Kidney (tissue), 14 donors: ENCODE results near the gene LRRK1. TPM values are rescaled to one million over a fixed set of nuclear protein-coding genes. Genes with fewer than 3 reads are reported as not detected.
A peak's percentile ranks its signal among the peaks of the same experiment; 100 is the strongest.

Source experiments
- DNase-seq, 5 donors: peaks; one replicate each; pipeline ENCODE4 v3.0.0-alpha.2; 2013 to 2020
- FAIRE-seq: peaks from 2 replicates; lab custom pipeline; 2012; peaks lifted over from hg19 to GRCh38; lab: Jason Lieb, UNC
- H3K27ac ChIP-seq, 2 donors: one replicate each; pipeline ENCODE4 v1.7.0; 2013; ENCODE audit warnings: low read depth in 2 of 2, low read length in 2 of 2, inconsistent platforms in 1 of 2
- H3K27me3 ChIP-seq: one replicate; pipeline ENCODE4 v1.7.1; 2013; ENCODE audit warnings: low read length, inconsistent platforms; ENCODE audit not compliant: control insufficient read depth, insufficient read depth
- H3K36me3 ChIP-seq, 3 donors: one replicate each; pipeline versions ENCODE4 v1.7.0 to v1.7.1; 2013; ENCODE audit warnings: low read length in 3 of 3, control low read depth in 1 of 3, inconsistent platforms in 1 of 3; ENCODE audit not compliant: insufficient read depth in 3 of 3, control insufficient read depth in 2 of 3
- H3K4me1 ChIP-seq, 3 donors: one replicate each; pipeline versions ENCODE4 v1.7.0 to v1.7.1; 2013; ENCODE audit warnings: low read length in 3 of 3, inconsistent platforms in 1 of 3, low read depth in 1 of 3; ENCODE audit not compliant: control insufficient read depth in 2 of 3, insufficient read depth in 2 of 3
- H3K4me3 ChIP-seq, 3 donors: one replicate each; pipeline versions ENCODE4 v1.7.0 to v1.8.1; 2013; ENCODE audit warnings: low read length in 3 of 3, control low read depth in 1 of 3, inconsistent platforms in 1 of 3
- H3K9ac ChIP-seq, 3 donors: one replicate each; pipeline versions ENCODE4 v1.7.0 to v1.7.1; 2013; ENCODE audit warnings: low read length in 3 of 3, control low read depth in 1 of 3, inconsistent platforms in 1 of 3
- H3K9me3 ChIP-seq, 3 donors: one replicate each; pipeline versions ENCODE4 v1.7.0 to v1.7.1; 2013; ENCODE audit warnings: low read length in 3 of 3, control low read depth in 1 of 3, inconsistent platforms in 1 of 3; ENCODE audit not compliant: control insufficient read depth in 2 of 3, insufficient read depth in 1 of 3
- CTCF ChIP-seq: IDR thresholded peaks from 3 replicates; pipeline ENCODE4 v1.5.1; 2012; ENCODE audit warnings: mild to moderate bottlenecking, moderate library complexity, borderline replicate concordance; ENCODE audit not compliant: insufficient read depth; ENCODE audit errors: extremely low read depth
- intact Hi-C: fragments of 100-400 bp; cut with DNase I; formaldehyde crosslinking; loops from one replicate; pipeline ENCODE4 v1.11.1; 2022
- polyA plus RNA-seq: library from polyadenylated mRNA; stranded (reverse); fragments of 350-450 nt; fragmentation: Illumina TruSeq; extraction: RNeasy Lipid Tissue Mini Kit (QIAGEN cat#74804); gene quantifications from one replicate; pipeline ENCODE4 v1.2.3, GENCODE V29; 2014; ENCODE audit warnings: low read depth, low replicate concordance; ENCODE audit not compliant: insufficient read depth
- total RNA-seq: library from RNA; stranded (reverse); fragmentation: NEBNext Ultra II Directional; extraction: Animal tissue kit (Norgen Biotek cat#: 25700); gene quantifications from one replicate; pipeline ENCODE4 v1.2.1, GENCODE V29; 2021
- donor health status: control.
- donor health status: control.
- donor health status: control.
- donor health status: control.
- donor health status: control.
- donor health status: DM: yes; HTN: yes; CAD: no.
- donor health status: Normal renal cell carcinoma (clear cell type).

The LRRK1 gene
- total and polyA plus RNA-seq, 2 donors from 2014 or later = 1.1 to 24.9 TPM

GRCh38 chr15:100998630-100999029 is 79.5 kb downstream of the LRRK1 start:
- Histone ChIP-seq H3K27me3 (no peaks in the 10 kb centered on the region), H3K9ac (no peak overlapping the region), H3K4me3 (no peak overlapping the region), H3K4me1 (no peaks in the 10 kb centered on the region), H3K36me3 (no peaks in the 10 kb centered on the region), H3K9me3 (no peaks in the 10 kb centered on the region), H3K27ac (no peak overlapping the region)
- TF ChIP-seq CTCF = no peak
- DNase-seq = no peak
- intact Hi-C loops = no loop called here
- FAIRE-seq = no peak

GRCh38 chr15:100999369-100999768 is 80.2 kb downstream of the LRRK1 start:
- intact Hi-C loops = no loop called here
- no peak for TF ChIP-seq CTCF
- FAIRE-seq = no peak

GRCh38 chr15:101000271-101000681 is 81.1 kb downstream of the LRRK1 start:
- Histone ChIP-seq H3K9ac (no peak overlapping the region), H3K9me3 (no peaks in the 10 kb centered on the region), H3K4me1 (no peaks in the 10 kb centered on the region), H3K4me3 (no peak overlapping the region), H3K27ac (no peak overlapping the region), H3K36me3 (no peaks in the 10 kb centered on the region), H3K27me3 (no peaks in the 10 kb centered on the region)
- DNase-seq (no peak), FAIRE-seq (no peak)
- intact Hi-C loops = loop anchor here (10.0 kb wide), 1 partner anchor 375 kb away; no protein-coding TSS in a partner anchor
- TF ChIP-seq CTCF = no peak

More at GRCh38 chr15:100999369-100999768, 80.2 kb downstream of the LRRK1 start:
- Histone ChIP-seq H3K9me3 (no peaks in the 10 kb centered on the region), H3K9ac (no peak overlapping the region), H3K4me1 (no peaks in the 10 kb centered on the region), H3K36me3 (no peaks in the 10 kb centered on the region), H3K27ac (no peak overlapping the region), H3K4me3 (no peak overlapping the region), H3K27me3 (no peaks in the 10 kb centered on the region)
- no peak for DNase-seq

GRCh38 chr15:101001056-101001455 is 81.9 kb downstream of the LRRK1 start:
- Histone ChIP-seq H3K9me3 (no peaks in the 10 kb centered on the region), H3K36me3 (no peaks in the 10 kb centered on the region), H3K4me3 (no peak overlapping the region), H3K4me1 (no peaks in the 10 kb centered on the region), H3K9ac (no peak overlapping the region), H3K27me3 (no peaks in the 10 kb centered on the region), H3K27ac (no peak overlapping the region)
- TF ChIP-seq CTCF = no peak
- intact Hi-C loops = loop anchor here (10.0 kb wide), 1 partner anchor 376 kb away; no protein-coding TSS in a partner anchor
- DNase-seq (peak in 1 of 5 donors; percentile 0), FAIRE-seq (no peak)
